Measurements from ENCODE around the gene AXIN1.

DNA sequence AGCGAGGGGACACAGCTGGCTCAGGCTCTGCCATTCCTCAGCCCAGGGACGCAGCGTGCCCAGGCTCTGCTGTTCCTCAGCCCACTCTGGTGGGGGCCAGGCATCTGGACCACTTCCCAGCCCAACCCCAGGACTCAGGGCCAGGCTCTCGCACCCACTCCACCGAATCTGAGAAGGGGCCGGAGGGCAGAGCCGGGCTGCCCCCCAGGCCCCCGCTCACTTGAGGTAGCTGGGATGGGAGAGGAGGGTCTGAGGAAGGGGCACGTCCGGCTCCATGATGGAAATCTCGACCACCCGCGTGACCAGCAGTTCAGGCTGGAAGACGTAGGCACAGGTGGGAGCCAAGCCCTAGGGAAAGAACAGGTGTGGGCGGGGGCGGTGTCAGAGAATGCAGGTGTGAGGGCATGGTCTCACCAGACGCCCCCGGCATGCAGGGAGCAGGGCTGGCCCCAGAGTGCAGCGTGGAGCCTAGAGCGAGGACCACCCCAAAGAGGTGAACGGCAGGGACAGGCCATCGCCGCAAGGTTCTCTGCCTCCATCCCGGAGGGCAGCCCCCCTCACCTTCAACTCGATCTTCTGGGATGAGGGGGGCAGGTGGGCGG lies 24.4 kb upstream of the AXIN1 start:
- TF ChIP-seq POLR2A (IDR thresholded peaks at IDR 0.05) = no peak
- TF ChIP-seq CTCF (IDR thresholded peaks at IDR 0.05) = no peak

Measured in thyroid gland (tissue), 4 donors.